B cell (primary cell): ENCODE results near the gene ARFGEF2. TPM values are rescaled to one million over a fixed set of nuclear protein-coding genes. Genes with fewer than 3 reads are reported as not detected.

Experiments used
- ATAC-seq: fragments of 200-7000 bp; cut with Tn5 transposase; one replicate; pipeline ENCODE4 v1.10.0; 2021; ENCODE audit warnings: low read depth, mild to moderate bottlenecking, moderate number of reproducible peaks, moderate library complexity
- CTCF ChIA-PET: fragments of 350-600 bp; sonication (Branson Sonifier 250); formaldehyde crosslinking; loops from one replicate; lab custom pipeline; 2021; ENCODE audit warnings: antibody characterized with exemption, inconsistent platforms; lab: Charles Lee
- POLR2A ChIA-PET: fragments of 350-600 bp; sonication (Branson Sonifier 250); formaldehyde crosslinking; loops from one replicate; lab custom pipeline; 2021; ENCODE audit warnings: antibody characterized with exemption; lab: Charles Lee
- DNase-seq: peaks from one replicate; pipeline ENCODE4 v3.0.0; 2013
- H2AFZ ChIP-seq: 2 replicates; pipeline ENCODE4 v1.6.1; 2012; ENCODE audit warnings: mild to moderate bottlenecking, low read depth, low read length; ENCODE audit not compliant: insufficient read depth, poor library complexity, severe bottlenecking
- H3K27ac ChIP-seq, 2 donors: 1 replicate in 1 of 2; 2 replicates in 1 of 2; pipeline ENCODE4 v1.5.1; 2012 to 2013; ENCODE audit warnings: low read length in 2 of 2, mild to moderate bottlenecking in 2 of 2, moderate library complexity in 1 of 2
- H3K27me3 ChIP-seq, 4 experiments: fragments of 200-600 bp in 1 of 4; sonication (generic) in 1 of 4; replicated peaks in 1 of 4; 1 replicate in 2 of 4; 2 replicates in 2 of 4; pipeline versions ENCODE4 v1.6.1 to v1.7.0; 2013 to 2016; ENCODE audit warnings: low read length in 3 of 4, mild to moderate bottlenecking in 2 of 4, mixed read lengths in 1 of 4, moderate library complexity in 1 of 4; ENCODE audit not compliant: insufficient read depth in 4 of 4, control insufficient read depth in 3 of 4; ENCODE audit errors: control extremely low read depth in 1 of 4
- H3K36me3 ChIP-seq, 2 experiments: replicated peaks in 1 of 2; 1 replicate in 1 of 2; 2 replicates in 1 of 2; pipeline versions ENCODE4 v1.6.1 to v1.7.1; 2013; ENCODE audit warnings: low read length in 1 of 2; ENCODE audit not compliant: insufficient read depth in 2 of 2, control insufficient read depth in 1 of 2; ENCODE audit errors: control extremely low read depth in 1 of 2, extremely low read depth in 1 of 2
- H3K4me1 ChIP-seq, 2 donors: fragments of 200-600 bp in 1 of 2; sonication (generic) in 1 of 2; 1 replicate in 1 of 2; 2 replicates in 1 of 2; pipeline versions ENCODE4 v1.5.1 to v1.6.1; 2013 to 2017; ENCODE audit warnings: low read length in 2 of 2; ENCODE audit not compliant: control insufficient read depth in 2 of 2, insufficient read depth in 2 of 2
- H3K4me2 ChIP-seq: replicated peaks from 2 replicates; pipeline ENCODE3; 2012; ENCODE audit warnings: mild to moderate bottlenecking, low read depth, low read length; ENCODE audit not compliant: poor library complexity, severe bottlenecking
- H3K4me3 ChIP-seq, 5 experiments: fragments of 200-600 bp in 1 of 5; sonication (generic) in 1 of 5; 1 replicate in 3 of 5; 2 replicates in 2 of 5; pipeline versions ENCODE4 v1.5.1 to v1.7.0; 2011 to 2016; ENCODE audit warnings: low read length in 4 of 5, mild to moderate bottlenecking in 4 of 5, low read depth in 2 of 5, control low read depth in 1 of 5, moderate library complexity in 1 of 5; ENCODE audit not compliant: insufficient read depth in 1 of 5; ENCODE audit errors: control extremely low read depth in 1 of 5, extremely low read depth in 1 of 5
- H3K79me2 ChIP-seq: fragments of 200-600 bp; sonication (generic); one replicate; pipeline ENCODE4 v1.6.0; 2016; ENCODE audit warnings: low read length; ENCODE audit not compliant: control insufficient read depth, insufficient read depth
- H3K9ac ChIP-seq: fragments of 200-600 bp; sonication (generic); 2 replicates; pipeline ENCODE4 v1.6.1; 2017; ENCODE audit warnings: mild to moderate bottlenecking, low read length, moderate library complexity
- H3K9me3 ChIP-seq, 3 donors: one replicate each; pipeline versions ENCODE4 v1.6.1 to v1.7.1; 2013; ENCODE audit warnings: low read length in 2 of 3; ENCODE audit not compliant: control insufficient read depth in 2 of 3, insufficient read depth in 1 of 3; ENCODE audit errors: control extremely low read depth in 1 of 3
- H4K20me1 ChIP-seq: 2 replicates; pipeline ENCODE4 v1.6.0; 2012; ENCODE audit warnings: mild to moderate bottlenecking, low read length; ENCODE audit not compliant: insufficient read depth, control insufficient read depth, poor library complexity, severe bottlenecking
- H3K27ac Mint-ChIP-seq: one replicate; pipeline ENCODE4 v1.8.0; 2021; ENCODE audit warnings: mixed read lengths
- H3K27me3 Mint-ChIP-seq: one replicate; pipeline ENCODE4 v1.8.0; 2021; ENCODE audit warnings: mixed read lengths
- H3K4me1 Mint-ChIP-seq: one replicate; pipeline ENCODE4 v1.8.0; 2021; ENCODE audit warnings: mixed read lengths
- H3K4me3 Mint-ChIP-seq: one replicate; pipeline ENCODE4 v1.8.0; 2021; ENCODE audit warnings: mixed read lengths
- H3K9me3 Mint-ChIP-seq: one replicate; pipeline ENCODE4 v1.8.0; 2022; ENCODE audit warnings: mixed read lengths; ENCODE audit not compliant: insufficient read depth
- CTCF ChIP-seq: fragments of 200-600 bp; IDR thresholded peaks from one replicate; pipeline ENCODE4 v1.8.0; 2022; ENCODE audit warnings: antibody characterized with exemption, mild to moderate bottlenecking
- EZH2 ChIP-seq: IDR thresholded peaks from 2 replicates; pipeline ENCODE4 v1.6.1; 2012; ENCODE audit warnings: borderline replicate concordance, low read depth, mild to moderate bottlenecking, moderate library complexity, low read length; ENCODE audit not compliant: insufficient read depth, poor library complexity, severe bottlenecking
- WGBS: methylation state at CpG from one replicate; pipeline ENCODE4 v1.1.5; 2013; ENCODE audit warnings: missing lambda C conversion rate; ENCODE audit not compliant: insufficient coverage; 5-methylcytosine and 5-hydroxymethylcytosine counted together
- intact Hi-C: fragments of 100-400 bp; cut with micrococcal nuclease; formaldehyde crosslinking; loops from one replicate; pipeline ENCODE4 v1.10.0; 2022
- polyA plus RNA-seq: library from polyadenylated mRNA; depleted of rRNA; stranded (reverse); fragments of >200 nt; gene quantifications from 2 replicates; pipeline ENCODE4 v1.2.3, GENCODE V29; 2012
- total RNA-seq, 2 donors: library from RNA; stranded (reverse); fragments of 120-200 nt in 1 of 2; gene quantifications; 1 replicate in 1 of 2; 2 replicates in 1 of 2; pipeline versions ENCODE4 v1.2.3 to v1.2.4, GENCODE V29; 2013 to 2022

Gene ARFGEF2
- total and polyA plus RNA-seq, 2 donors (not counting 1 experiment from before 2014, with no cell fraction given): 10.8 to 34.3 TPM

DNA sequence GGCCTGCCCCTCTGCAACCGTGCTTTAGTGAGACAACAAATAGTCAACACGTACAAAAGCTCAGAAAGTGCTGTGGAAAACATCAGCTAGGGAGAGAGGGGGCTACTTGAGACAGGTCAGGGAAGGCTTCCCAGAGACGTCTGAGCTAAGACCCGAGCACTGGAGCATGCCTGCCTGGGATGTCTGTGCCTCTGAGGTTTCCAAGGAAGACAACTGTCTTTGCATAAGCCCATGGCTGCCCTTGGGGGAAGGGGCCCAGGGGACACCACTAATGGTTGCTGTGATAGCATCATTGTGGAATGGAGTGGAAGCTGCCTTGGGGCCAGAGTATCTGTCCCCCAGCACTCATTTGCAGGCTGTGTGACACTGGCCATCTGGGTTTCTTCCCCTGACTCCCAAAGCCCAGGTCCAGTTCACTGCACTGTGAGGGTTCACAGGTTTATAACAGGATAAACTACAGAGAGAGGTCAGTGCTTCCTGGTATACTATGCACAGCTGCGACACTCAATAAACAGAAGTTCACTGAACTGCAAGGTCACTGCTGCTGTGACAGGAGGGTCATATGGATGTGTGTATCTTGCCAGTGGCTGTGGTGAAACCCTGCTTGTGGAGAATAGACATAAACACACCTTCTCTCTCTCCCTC is 1.5 kb upstream of the ARFGEF2 start:
- peaks cover 39% of the 10 kb centered on the region for H3K4me1 Mint-ChIP-seq
- no peak overlapping the region for H3K4me3 ChIP-seq
- no peaks in the 10 kb centered on the region for H3K27me3 ChIP-seq
- no peaks in the 10 kb centered on the region for H3K27me3 Mint-ChIP-seq
- H4K20me1 ChIP-seq: peaks cover 5% of the 10 kb centered on the region
- no peak overlapping the region for H3K27ac ChIP-seq
- DNase-seq (peak; percentile 28), ATAC-seq (no peak)
- no peak overlapping the region for H3K9ac ChIP-seq
- peak overlapping the region; percentile 80 for H3K4me2 ChIP-seq
- H3K27ac Mint-ChIP-seq: peak overlapping the region; percentile 73
- H3K36me3 ChIP-seq: no peaks in the 10 kb centered on the region
- peak overlapping the region; percentile 92 for H3K4me3 Mint-ChIP-seq
- no peaks in the 10 kb centered on the region for H3K9me3 Mint-ChIP-seq
- ChIA-PET CTCF (interaction anchor here (0.5 to 0.9 kb wide), 2 partner anchors 262 to 299 kb away, joined by 3 to 4 read pairs; partner anchors contain the start of gene DDX27), POLR2A (interaction anchor here (0.5 kb wide), 1 partner anchor 15 kb away, joined by 4 read pairs; no protein-coding TSS in a partner anchor)
- WGBS: 75% methylated on average over 4 of the region's 5 CpGs
- intact Hi-C loops: loop anchor here (5.0 kb wide), 4 partner anchors 297 to 1193 kb away; partner anchors contain the start of genes DDX27, SPATA2 and ZNFX1
- no peaks in the 10 kb centered on the region for H3K9me3 ChIP-seq
- peaks cover 41% of the 10 kb centered on the region for H3K79me2 ChIP-seq
- H3K4me1 ChIP-seq: peaks cover 35 to 42% of the 10 kb centered on the region in 2 donors
- TF ChIP-seq CTCF (no peak), EZH2 (no peak)
- no peak overlapping the region for H2AFZ ChIP-seq
